ENCODE measurements around the gene MYBPC1. TPM values are rescaled to one million over a fixed set of nuclear protein-coding genes. Genes with fewer than 3 reads are reported as not detected.

Gene MYBPC1
- total RNA-seq, 1 experiment from 2014 or later = not detected

DNA sequence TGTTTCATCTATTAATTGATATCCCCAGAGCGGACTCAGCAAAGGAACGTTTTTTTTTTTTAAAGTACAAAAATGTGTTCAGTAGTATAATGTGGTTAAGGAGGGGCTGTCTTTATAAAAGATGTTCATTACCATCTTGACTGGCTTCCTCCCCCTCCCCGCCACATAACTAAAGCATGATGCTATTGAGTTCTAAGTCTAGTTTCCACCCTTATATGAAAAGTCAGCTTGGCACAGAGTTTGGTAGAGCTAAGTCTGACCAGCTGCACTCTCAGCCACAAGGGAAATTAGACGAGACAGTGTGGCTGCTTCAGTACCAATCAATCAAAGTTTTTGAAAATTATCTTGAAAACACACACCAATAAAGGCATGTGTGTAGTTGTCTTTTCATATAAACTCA is 1.9 kb upstream of the MYBPC1 start:
- POLR2A ChIA-PET (ENCODE audit: unreplicated experiment) = no interaction called here
- DNase-seq = no peak
- H3K9me3 ChIP-seq (ENCODE audit: insufficient read depth, low read depth) = no peaks in the 10 kb centered on the region
- no peaks in the 10 kb centered on the region for H3K79me2 ChIP-seq (ENCODE audit: low read depth)
- no peaks in the 10 kb centered on the region for H3F3A ChIP-seq (ENCODE audit: insufficient read depth, low read depth)
- intact Hi-C loops (cut with micrococcal nuclease; ENCODE audit: unreplicated experiment) = no loop called here
- no peaks in the 10 kb centered on the region for H3K27me3 ChIP-seq (ENCODE audit: insufficient read depth, low read depth)
- no peak overlapping the region for H3K4me3 ChIP-seq
- no TSS peak for BruUV-seq (replicated peaks)
- peaks cover 5% of the 10 kb centered on the region; the same call in 1 of the 2 replicates for H3K4me1 ChIP-seq (replicated peaks; ENCODE audit: insufficient read depth)
- no peaks in the 10 kb centered on the region for H3K36me3 ChIP-seq (ENCODE audit: low read depth)
- CTCF ChIA-PET = no interaction called here
- H3K9me2 ChIP-seq (ENCODE audit: insufficient read depth) = no peaks in the 10 kb centered on the region
- H3K27ac ChIP-seq = no peak overlapping the region
- TF ChIP-seq CTCF (conservative IDR thresholded peaks at IDR 0.05) (no peak), EZH2 (IDR thresholded peaks at IDR 0.05; ENCODE audit: low read depth) (no peak)
- no peaks in the 10 kb centered on the region for H4K20me1 ChIP-seq (ENCODE audit: insufficient read depth)
- no peak overlapping the region for H3K4me2 ChIP-seq
- H2AFZ ChIP-seq = no peak overlapping the region

- no peak for TF ChIP-seq EZH2 (IDR thresholded peaks at IDR 0.05; ENCODE audit: low read depth)
- no peak for TF ChIP-seq CTCF (conservative IDR thresholded peaks at IDR 0.05)
- H3K9me3 ChIP-seq (ENCODE audit: insufficient read depth, low read depth) = no peaks in the 10 kb centered on the region
- peaks cover 20% of the 10 kb centered on the region for H3F3A ChIP-seq (ENCODE audit: insufficient read depth, low read depth)
- ChIA-PET CTCF (no interaction called here), POLR2A (ENCODE audit: unreplicated experiment) (no interaction called here)
- intact Hi-C loops (cut with micrococcal nuclease; ENCODE audit: unreplicated experiment) = no loop called here
- H3K4me2 ChIP-seq = no peak overlapping the region
- no peaks in the 10 kb centered on the region for H3K9me2 ChIP-seq (ENCODE audit: insufficient read depth)
- H3K4me3 ChIP-seq = no peak overlapping the region
- H4K20me1 ChIP-seq (ENCODE audit: insufficient read depth) = no peaks in the 10 kb centered on the region
- no peaks in the 10 kb centered on the region for H3K79me2 ChIP-seq (ENCODE audit: low read depth)
- DNase-seq = no peak
- H3K4me1 ChIP-seq (replicated peaks; ENCODE audit: insufficient read depth) = peaks cover 31% of the 10 kb centered on the region
- H3K27me3 ChIP-seq (ENCODE audit: insufficient read depth, low read depth) = no peaks in the 10 kb centered on the region
- H3K36me3 ChIP-seq (ENCODE audit: low read depth) = no peaks in the 10 kb centered on the region
- BruUV-seq (replicated peaks) = no TSS peak
- H3K27ac ChIP-seq = no peak overlapping the region
- H2AFZ ChIP-seq = no peak overlapping the region
Measured at GRCh38 chr12:101596172-101596571, 1.4 kb downstream of the MYBPC1 start.

- Histone ChIP-seq H3K4me1 (replicated peaks; ENCODE audit: insufficient read depth) (peaks cover 37% of the 10 kb centered on the region), H3K27me3 (ENCODE audit: insufficient read depth, low read depth) (no peaks in the 10 kb centered on the region), H4K20me1 (ENCODE audit: insufficient read depth) (no peaks in the 10 kb centered on the region), H3F3A (ENCODE audit: insufficient read depth, low read depth) (peaks cover 20% of the 10 kb centered on the region), H3K4me3 (no peak overlapping the region), H3K4me2 (no peak overlapping the region), H3K9me2 (ENCODE audit: insufficient read depth) (no peaks in the 10 kb centered on the region), H3K36me3 (ENCODE audit: low read depth) (no peaks in the 10 kb centered on the region), H3K9me3 (ENCODE audit: insufficient read depth, low read depth) (no peaks in the 10 kb centered on the region), H2AFZ (no peak overlapping the region), H3K79me2 (ENCODE audit: low read depth) (no peaks in the 10 kb centered on the region), H3K27ac (no peak overlapping the region)
- intact Hi-C loops (cut with micrococcal nuclease; ENCODE audit: unreplicated experiment) = no loop called here
- CTCF ChIA-PET = no interaction called here
- POLR2A ChIA-PET (ENCODE audit: unreplicated experiment) = no interaction called here
- TF ChIP-seq EZH2 (IDR thresholded peaks at IDR 0.05; ENCODE audit: low read depth) = no peak
- no TSS peak for BruUV-seq (replicated peaks)
- DNase-seq = no peak
Measured at GRCh38 chr12:101597164-101597563, 2.4 kb downstream of the MYBPC1 start.

DNA sequence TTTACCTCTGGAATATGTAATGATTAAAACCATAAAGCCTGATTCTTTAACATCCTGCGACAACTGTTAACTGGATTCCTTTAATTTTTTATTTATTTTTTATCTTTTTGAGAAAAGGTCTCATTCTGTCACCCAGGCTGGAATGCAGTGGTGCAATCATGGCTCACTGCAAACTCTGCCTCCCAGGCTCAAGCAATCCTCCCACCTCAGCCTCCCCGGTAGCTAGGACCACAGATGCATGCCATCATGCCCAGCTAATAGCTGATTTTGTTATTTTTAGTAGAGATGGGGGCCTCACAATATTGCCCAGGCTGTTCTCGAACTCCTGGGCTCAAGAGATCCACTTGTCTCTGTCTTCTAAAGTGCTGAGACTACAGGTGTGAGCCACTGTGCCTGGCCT is 3.7 kb downstream of the MYBPC1 start:
- BruUV-seq (replicated peaks) = no TSS peak
- no peaks in the 10 kb centered on the region for H3K27me3 ChIP-seq (ENCODE audit: insufficient read depth, low read depth)
- intact Hi-C loops (cut with micrococcal nuclease; ENCODE audit: unreplicated experiment) = no loop called here
- no peak for DNase-seq
- H3F3A ChIP-seq (ENCODE audit: insufficient read depth, low read depth) = peaks cover 20% of the 10 kb centered on the region
- H3K4me2 ChIP-seq = peak overlapping the region; percentile 63; the same call in 1 of the 2 replicates
- no peak overlapping the region for H3K4me3 ChIP-seq
- no peaks in the 10 kb centered on the region for H3K9me2 ChIP-seq (ENCODE audit: insufficient read depth)
- POLR2A ChIA-PET (ENCODE audit: unreplicated experiment) = no interaction called here
- no peak overlapping the region for H2AFZ ChIP-seq
- H3K36me3 ChIP-seq (ENCODE audit: low read depth) = no peaks in the 10 kb centered on the region
- no peak for TF ChIP-seq CTCF (conservative IDR thresholded peaks at IDR 0.05)
- no peak for TF ChIP-seq EZH2 (IDR thresholded peaks at IDR 0.05; ENCODE audit: low read depth)
- H3K79me2 ChIP-seq (ENCODE audit: low read depth) = no peaks in the 10 kb centered on the region
- CTCF ChIA-PET = no interaction called here
- peaks cover 37% of the 10 kb centered on the region for H3K4me1 ChIP-seq (replicated peaks; ENCODE audit: insufficient read depth)
- no peaks in the 10 kb centered on the region for H3K9me3 ChIP-seq (ENCODE audit: insufficient read depth, low read depth)
- no peaks in the 10 kb centered on the region for H4K20me1 ChIP-seq (ENCODE audit: insufficient read depth)
- H3K27ac ChIP-seq = peak overlapping the region; percentile 89
